ENCODE results near the gene POLQ. TPM values are rescaled to one million over a fixed set of nuclear protein-coding genes. Genes with fewer than 3 reads are reported as not detected.

The POLQ gene
- total and polyA plus RNA-seq, 2 of the 8 experiments (the other 6 are each of a cell fraction or from before 2014, with no cell fraction given), result 3.6 to 15.3 TPM

GRCh38 chr3:121515862-121516261 lies 29.9 kb downstream of the POLQ start:
- H3K23ac ChIP-seq (ENCODE audit: insufficient read length), result no peak overlapping the region
- no peak overlapping the region for H2BK5ac ChIP-seq (ENCODE audit: low read depth, low read length)
- no peak overlapping the region for H2BK15ac ChIP-seq (ENCODE audit: low read length)
- FAIRE-seq, result no peak
- H2BK120ac ChIP-seq (replicated peaks; ENCODE audit: low read depth, low read length), result no peak overlapping the region
- H2AK5ac ChIP-seq (ENCODE audit: low read depth, low read length), result no peak overlapping the region
- no peak overlapping the region for H4K5ac ChIP-seq (ENCODE audit: insufficient read length, low read depth, low read length)
- no peak overlapping the region for H3K4me2 ChIP-seq (ENCODE audit: insufficient read depth in 1 of 2, low read depth in 2 of 2, low read length in 2 of 2)
- H3K36me3 ChIP-seq (ENCODE audit: control insufficient read depth in 2 of 4, insufficient read depth in 4 of 4, low read length in 3 of 4), result peaks cover 0 to 31% (median 17%) of the 10 kb centered on the region in 4 experiments; a peak in 5 of 8 replicates
- no peak overlapping the region for H3K4me3 ChIP-seq (ENCODE audit: extremely low read depth in 1 of 4, insufficient read depth in 2 of 4, low read depth in 3 of 4, low read length in 4 of 4)
- H3K23me2 ChIP-seq (ENCODE audit: low read depth, low read length), result no peaks in the 10 kb centered on the region; the same call in 1 of the 2 replicates
- no peak overlapping the region for H3K56ac ChIP-seq (replicated peaks; ENCODE audit: insufficient read length, low read depth, low read length)
- no peaks in the 10 kb centered on the region for H3K9me3 ChIP-seq (ENCODE audit: insufficient read depth in 2 of 2, low read depth in 1 of 2, low read length in 1 of 2)
- no peak overlapping the region for H3K14ac ChIP-seq (ENCODE audit: insufficient read length)
- no peak overlapping the region for H3K18ac ChIP-seq (ENCODE audit: extremely low read depth, low read length)
- H3K4me1 ChIP-seq (replicated peaks in 1 of 4; ENCODE audit: control insufficient read depth in 3 of 4, insufficient read depth in 4 of 4, low read length in 3 of 4), result peaks cover 0 to 3% (median 0%) of the 10 kb centered on the region in 4 experiments; a peak in 2 of 7 replicates
- no peak overlapping the region for H3K4ac ChIP-seq (replicated peaks; ENCODE audit: insufficient read length, low read depth, low read length)
- no peak overlapping the region for H2BK20ac ChIP-seq (ENCODE audit: low read length)
- H3K27me3 ChIP-seq (replicated peaks in 1 of 4; ENCODE audit: control insufficient read depth in 3 of 4, extremely low read depth in 1 of 4, insufficient read depth in 3 of 4, low read length in 3 of 4), result no peaks in the 10 kb centered on the region
- no peak for DNase-seq (ENCODE audit: low read depth in 1 of 2, low spot score in 2 of 2)
- ChIA-PET POLR2A (ENCODE audit: partially characterized antibody) (interaction anchor here (0.7 kb wide), 1 partner anchor 9 kb away, joined by 3 read pairs; no protein-coding TSS in a partner anchor), CTCF (ENCODE audit: partially characterized antibody) (no interaction called here)
- H3K79me2 ChIP-seq (ENCODE audit: control insufficient read depth in 1 of 2, insufficient read depth in 2 of 2, low read length in 2 of 2), result peaks cover 0 to 16% of the 10 kb centered on the region in 2 experiments; a peak in 1 of 4 replicates
- H3K27ac ChIP-seq (ENCODE audit: low read depth, low read length), result no peak overlapping the region
- peaks cover 0 to 2% of the 10 kb centered on the region in 2 experiments for H4K20me1 ChIP-seq (replicated peaks in 1 of 2; ENCODE audit: control insufficient read depth in 1 of 2, insufficient read depth in 2 of 2, low read length in 2 of 2)
- H2BK12ac ChIP-seq (ENCODE audit: low read depth, low read length), result no peak overlapping the region
- H2AFZ ChIP-seq (ENCODE audit: low read length), result no peak overlapping the region
- peaks cover 6% of the 10 kb centered on the region for H3K79me1 ChIP-seq (ENCODE audit: low read depth, low read length)
- no peak overlapping the region for H4K8ac ChIP-seq (ENCODE audit: extremely low read depth, insufficient read depth, low read length)
- H4K91ac ChIP-seq (replicated peaks; ENCODE audit: insufficient read length, low read length), result no peak overlapping the region
- H3K9ac ChIP-seq (replicated peaks in 1 of 4; ENCODE audit: extremely low read depth in 1 of 4, low read depth in 3 of 4, low read length in 3 of 4), result no peak overlapping the region
- TF ChIP-seq KDM5A (IDR thresholded peaks at IDR 0.05; ENCODE audit: low read length), result no peak
- TF ChIP-seq CHD2 (IDR thresholded peaks at IDR 0.05; ENCODE audit: low read length), result no peak
- TF ChIP-seq KDM4A (IDR thresholded peaks at IDR 0.05; ENCODE audit: low read depth, low read length, severe bottlenecking), result no peak
- TF ChIP-seq CBX8 (IDR thresholded peaks at IDR 0.05; ENCODE audit: borderline replicate concordance, low read depth, low read length), result no peak
- TF ChIP-seq SP2 (IDR thresholded peaks at IDR 0.05; ENCODE audit: low read length), result no peak
- TF ChIP-seq SP4 (IDR thresholded peaks at IDR 0.05; ENCODE audit: low read length), result no peak
- TF ChIP-seq USF2 (IDR thresholded peaks at IDR 0.05; ENCODE audit: low read length), result no peak
- TF ChIP-seq BCL11A (IDR thresholded peaks at IDR 0.05; ENCODE audit: low read depth in 2 of 2, low read length in 2 of 2), result no peak
- TF ChIP-seq ATF3 (IDR thresholded peaks at IDR 0.05; ENCODE audit: insufficient read depth, low read depth, low read length), result no peak
- no peak for TF ChIP-seq EZH2 (IDR thresholded peaks at IDR 0.05; ENCODE audit: low read depth, low read length, severe bottlenecking)
- no peak for TF ChIP-seq HDAC6 (IDR thresholded peaks at IDR 0.05; ENCODE audit: low read depth, low read length)
- TF ChIP-seq TBP (IDR thresholded peaks at IDR 0.05; ENCODE audit: low read depth, low read length), result no peak
